Measurements from ENCODE around the gene CNIH3.

DNA sequence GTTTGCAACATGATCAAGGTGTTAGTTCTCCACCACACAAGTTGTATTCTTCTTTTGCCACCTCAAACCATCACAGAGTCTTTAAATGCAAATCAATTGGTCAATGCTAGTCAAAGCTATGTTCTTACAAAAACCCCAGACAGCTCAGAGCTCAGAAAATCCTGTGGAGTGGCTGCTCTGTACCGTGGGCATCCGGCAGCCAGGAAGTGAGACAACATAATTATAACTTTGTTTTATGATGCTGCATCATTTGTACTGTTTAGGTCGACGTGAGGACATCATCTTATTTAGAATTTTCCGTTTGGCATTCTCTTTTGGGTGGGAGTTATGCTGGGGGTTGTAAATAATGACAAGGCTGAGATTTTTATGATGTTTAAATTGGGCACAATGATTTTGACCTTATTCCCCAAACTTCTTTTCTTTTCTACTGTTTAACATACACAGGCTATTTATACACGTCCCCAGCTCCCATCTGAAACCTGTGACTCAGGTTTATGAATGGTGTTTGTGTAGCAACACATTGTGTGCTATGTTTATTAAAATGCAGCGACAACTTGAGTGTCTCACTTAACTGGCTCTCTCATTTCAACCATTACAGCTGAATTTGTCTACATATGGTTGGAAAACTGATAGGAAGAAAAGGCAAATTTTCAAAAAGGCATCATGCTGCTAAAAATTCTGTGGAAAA is 124.0 kb downstream of the CNIH3 start:
- TF ChIP-seq, protein P1, sequence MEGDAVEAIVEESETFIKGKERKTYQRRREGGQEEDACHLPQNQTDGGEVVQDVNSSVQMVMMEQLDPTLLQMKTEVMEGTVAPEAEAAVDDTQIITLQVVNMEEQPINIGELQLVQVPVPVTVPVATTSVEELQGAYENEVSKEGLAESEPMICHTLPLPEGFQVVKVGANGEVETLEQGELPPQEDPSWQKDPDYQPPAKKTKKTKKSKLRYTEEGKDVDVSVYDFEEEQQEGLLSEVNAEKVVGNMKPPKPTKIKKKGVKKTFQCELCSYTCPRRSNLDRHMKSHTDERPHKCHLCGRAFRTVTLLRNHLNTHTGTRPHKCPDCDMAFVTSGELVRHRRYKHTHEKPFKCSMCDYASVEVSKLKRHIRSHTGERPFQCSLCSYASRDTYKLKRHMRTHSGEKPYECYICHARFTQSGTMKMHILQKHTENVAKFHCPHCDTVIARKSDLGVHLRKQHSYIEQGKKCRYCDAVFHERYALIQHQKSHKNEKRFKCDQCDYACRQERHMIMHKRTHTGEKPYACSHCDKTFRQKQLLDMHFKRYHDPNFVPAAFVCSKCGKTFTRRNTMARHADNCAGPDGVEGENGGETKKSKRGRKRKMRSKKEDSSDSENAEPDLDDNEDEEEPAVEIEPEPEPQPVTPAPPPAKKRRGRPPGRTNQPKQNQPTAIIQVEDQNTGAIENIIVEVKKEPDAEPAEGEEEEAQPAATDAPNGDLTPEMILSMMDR (IDR thresholded peaks at IDR 0.05) = no peak
- no peak for TF ChIP-seq POLR2A (IDR thresholded peaks at IDR 0.05)
